Measurements from ENCODE around the gene MARK4.

Gene MARK4

GRCh38 chr19:45340899-45341453 lies 89.9 kb downstream of the MARK4 start:
- DNase-seq, result peak; percentile 39

- DNase-seq, result no peak
These were observed 91.8 kb downstream of the MARK4 start for GRCh38 chr19:45342911-45343310.

- DNase-seq, result no peak
These were observed 93.8 kb downstream of the MARK4 start for GRCh38 chr19:45344621-45345505.

- no peak for DNase-seq
These were observed 94.4 kb downstream of the MARK4 start for GRCh38 chr19:45345506-45345860.

- DNase-seq, result peak; percentile 23
These were observed 95.4 kb downstream of the MARK4 start for GRCh38 chr19:45346449-45346848.

- DNase-seq, result no peak
These were observed 96.7 kb downstream of the MARK4 start for GRCh38 chr19:45347570-45348366.

- no peak for DNase-seq
These were observed 97.5 kb downstream of the MARK4 start for GRCh38 chr19:45348367-45349125.

- DNase-seq, result no peak
These were observed 98.0 kb downstream of the MARK4 start for GRCh38 chr19:45349126-45349415.

DNA sequence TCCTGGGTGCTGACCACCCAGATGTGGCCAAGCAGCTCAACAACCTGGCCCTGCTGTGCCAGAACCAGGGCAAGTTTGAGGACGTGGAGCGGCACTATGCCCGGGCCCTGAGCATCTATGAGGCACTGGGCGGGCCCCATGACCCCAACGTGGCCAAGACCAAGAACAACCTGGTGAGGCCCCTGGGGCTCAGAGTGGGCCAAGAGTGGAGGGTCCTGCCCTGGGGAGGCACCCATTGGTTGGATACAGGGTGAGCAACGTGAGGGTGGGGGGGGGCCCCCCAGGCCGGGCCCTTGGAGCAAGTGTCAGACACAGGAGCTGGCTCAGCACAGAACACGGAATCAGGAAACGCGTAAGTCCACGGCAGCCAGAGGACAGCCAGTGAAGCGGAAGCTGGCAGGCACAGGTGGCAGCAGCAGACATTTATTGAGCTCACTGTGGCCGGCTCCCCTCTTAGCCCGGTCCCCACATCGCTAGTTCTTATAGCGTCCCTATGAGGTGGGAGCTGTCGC lies 98.4 kb downstream of the MARK4 start:
- DNase-seq, result no peak

DNA sequence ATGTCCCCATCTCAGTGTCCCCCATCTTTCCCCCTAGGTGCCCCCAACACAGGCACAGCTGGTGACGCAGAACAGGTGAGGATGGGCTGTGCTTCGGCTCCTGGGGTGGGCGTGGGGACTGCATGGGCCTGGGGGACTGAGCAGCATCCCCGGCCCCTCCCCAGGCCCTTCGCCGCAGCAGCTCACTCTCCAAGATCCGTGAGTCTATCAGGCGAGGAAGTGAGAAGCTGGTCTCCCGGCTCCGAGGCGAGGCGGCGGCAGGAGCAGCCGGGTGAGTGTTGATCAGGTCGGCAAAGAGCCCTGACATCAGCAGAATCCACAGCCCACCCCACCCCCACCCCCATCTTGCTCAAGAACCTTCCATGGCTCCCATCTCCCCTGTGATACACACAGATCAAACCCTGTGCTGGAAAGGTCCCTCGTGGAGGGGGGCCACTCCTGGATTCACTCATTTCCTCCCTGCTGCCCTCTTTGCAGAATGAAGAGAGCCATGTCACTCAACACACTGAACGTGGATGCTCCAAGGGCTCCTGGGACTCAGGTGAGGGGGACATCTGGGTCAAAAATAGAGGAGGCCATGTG lies 99.5 kb downstream of the MARK4 start:
- DNase-seq, result no peak

- no peak for DNase-seq
These were observed 100.4 kb downstream of the MARK4 start for GRCh38 chr19:45351401-45351952.

DNA sequence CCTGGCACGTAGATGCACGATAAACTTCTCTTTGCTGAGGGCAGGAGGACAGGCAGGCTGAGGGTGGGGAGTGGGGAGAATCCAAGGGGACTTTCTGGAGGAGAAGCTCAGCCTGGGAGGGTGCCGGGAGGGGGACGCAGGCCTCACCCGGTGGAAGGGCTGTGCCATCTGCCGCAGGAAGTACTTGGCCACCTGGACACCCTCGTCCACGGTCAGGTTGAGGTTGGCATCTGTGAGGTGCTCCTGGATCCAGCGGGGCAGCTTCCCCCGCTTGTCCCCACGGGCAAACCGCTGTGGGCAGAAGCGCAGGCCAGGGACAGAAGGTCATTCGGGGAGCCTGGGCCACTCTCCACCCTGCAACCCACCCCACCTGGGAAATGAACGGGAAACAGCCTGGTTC lies 101.0 kb downstream of the MARK4 start:
- DNase-seq, result no peak

- no peak for DNase-seq
These were observed 101.4 kb downstream of the MARK4 start for GRCh38 chr19:45352471-45352870.

GRCh38 chr19:45352914-45353796 lies 102.1 kb downstream of the MARK4 start:
- DNase-seq, result no peak

GRCh38 chr19:45354241-45354842 lies 103.3 kb downstream of the MARK4 start:
- DNase-seq, result no peak

All from right kidney (tissue), 1 donor.